HG03108 (cell line): ENCODE measurements around the gene MDFIC2.
A peak's percentile ranks its signal among the peaks of the same experiment; 100 is the strongest.

ENCODE experiments used
- ATAC-seq: cut with Tn5 transposase; IDR thresholded peaks from one replicate; pipeline ENCODE4 v1.9.1; 2021; ENCODE audit warnings: moderate library complexity; ENCODE audit not compliant: unreplicated experiment

MDFIC2 gene

GRCh38 chr3:70183781-70184504 is 128.5 kb downstream of the MDFIC2 start:
- no peak for ATAC-seq

- ATAC-seq: no peak
These were observed 130.3 kb downstream of the MDFIC2 start for GRCh38 chr3:70182166-70182565.

- ATAC-seq: peak; percentile 58
These were observed 131.8 kb downstream of the MDFIC2 start for GRCh38 chr3:70180664-70181063.

GRCh38 chr3:70179111-70179510 is 133.3 kb downstream of the MDFIC2 start:
- no peak for ATAC-seq

GRCh38 chr3:70177881-70178645 is 134.4 kb downstream of the MDFIC2 start:
- ATAC-seq: no peak

GRCh38 chr3:70176224-70176623 is 136.2 kb downstream of the MDFIC2 start:
- no peak for ATAC-seq

GRCh38 chr3:70156808-70157207 is 155.6 kb downstream of the MDFIC2 start:
- no peak for ATAC-seq

GRCh38 chr3:70150599-70150998 is 161.8 kb downstream of the MDFIC2 start:
- no peak for ATAC-seq

- no peak for ATAC-seq
These were observed 162.6 kb downstream of the MDFIC2 start for GRCh38 chr3:70149714-70150400.
